Left colon (tissue), 2 donors: ENCODE data around the gene CTTN. TPM values are rescaled to one million over a fixed set of nuclear protein-coding genes. Genes with fewer than 3 reads are reported as not detected.

Experiments used
- ATAC-seq: fragments of 200-7000 bp; cut with Tn5 transposase; one replicate; pipeline ENCODE4 v1.9.1; 2020; ENCODE audit warnings: mild to moderate bottlenecking, moderate library complexity
- DNase-seq, 2 donors: peaks; one replicate each; pipeline ENCODE4 v3.0.0-alpha.2; 2020
- intact Hi-C, 2 donors: fragments of 100-400 bp; cut with DNase I in 1 of 2; cut with micrococcal nuclease in 1 of 2; formaldehyde crosslinking; loops; one replicate each; pipeline versions ENCODE4 v1.11.2 to v1.14.0; 2022; cut with DNase I, micrococcal nuclease
- total RNA-seq, 2 donors: library from RNA; stranded (reverse); fragmentation: NEBNext Ultra II Directional; extraction: Animal tissue kit (Norgen Biotek cat#: 25700); gene quantifications; one replicate each; pipeline ENCODE4 v1.2.1, GENCODE V29; 2021
- donor health status: DM: no; HTN: no; CAD: no.
- donor health status: DM: yes; HTN: yes; CAD: no.

Gene CTTN
- total RNA-seq, 2 donors from 2014 or later: 279 to 312 TPM

GRCh38 chr11:70422692-70423522 lies 24.6 kb downstream of the CTTN start:
- ATAC-seq: no peak
- intact Hi-C loops: no loop called here
- no peak for DNase-seq

GRCh38 chr11:70423523-70424505 lies 25.5 kb downstream of the CTTN start:
- intact Hi-C loops: no loop called here
- DNase-seq (no peak), ATAC-seq (peak; percentile 31)

GRCh38 chr11:70424765-70425344 lies 26.5 kb downstream of the CTTN start:
- intact Hi-C loops: no loop called here
- DNase-seq (no peak), ATAC-seq (no peak)

- DNase-seq: no peak
- intact Hi-C loops: no loop called here
- no peak for ATAC-seq
Measured at GRCh38 chr11:70427436-70427835, 29.1 kb downstream of the CTTN start.

- no peak for DNase-seq
- no peak for ATAC-seq
- intact Hi-C loops: no loop called here
Measured at GRCh38 chr11:70428701-70429427, 30.5 kb downstream of the CTTN start.

- ATAC-seq: no peak
- DNase-seq: no peak
- intact Hi-C loops: no loop called here
Measured at GRCh38 chr11:70429428-70429705, 31.0 kb downstream of the CTTN start.

- ATAC-seq (no peak), DNase-seq (no peak)
- intact Hi-C loops: no loop called here
Measured at GRCh38 chr11:70429724-70430521, 31.6 kb downstream of the CTTN start.

- ATAC-seq: no peak
- DNase-seq: no peak
- intact Hi-C loops: no loop called here
Measured at GRCh38 chr11:70430671-70431574, 32.6 kb downstream of the CTTN start.

- intact Hi-C loops: no loop called here
- ATAC-seq (no peak), DNase-seq (no peak)
Measured at GRCh38 chr11:70431611-70432010, 33.3 kb downstream of the CTTN start.

GRCh38 chr11:70432065-70432464 lies 33.7 kb downstream of the CTTN start:
- ATAC-seq (peak; percentile 38), DNase-seq (no peak)
- intact Hi-C loops: no loop called here

GRCh38 chr11:70432580-70432979 lies 34.3 kb downstream of the CTTN start:
- ATAC-seq (peak; percentile 22), DNase-seq (no peak)
- intact Hi-C loops: no loop called here

- DNase-seq (no peak), ATAC-seq (no peak)
- intact Hi-C loops: no loop called here
Measured at GRCh38 chr11:70433038-70433437, 34.7 kb downstream of the CTTN start.

GRCh38 chr11:70433526-70433925 lies 35.2 kb downstream of the CTTN start:
- no peak for DNase-seq
- ATAC-seq: no peak
- intact Hi-C loops: no loop called here

- DNase-seq: no peak
- no peak for ATAC-seq
- intact Hi-C loops: no loop called here
Measured at GRCh38 chr11:70433966-70434812, 35.9 kb downstream of the CTTN start.

GRCh38 chr11:70434813-70435278 lies 36.5 kb downstream of the CTTN start:
- no peak for DNase-seq
- intact Hi-C loops: no loop called here
- ATAC-seq: no peak

GRCh38 chr11:70435361-70435760 lies 37.0 kb downstream of the CTTN start:
- intact Hi-C loops: no loop called here
- no peak for DNase-seq
- no peak for ATAC-seq
